ENCODE measurements around the gene GADD45GIP1. TPM values are rescaled to one million over a fixed set of nuclear protein-coding genes. Genes with fewer than 3 reads are reported as not detected.
"Not testable (repeated sequence)": the region's sequence is repeated elsewhere in the genome, so short reads cannot be mapped to it uniquely, and the experiment has no call there.

Gene GADD45GIP1
- polyA plus RNA-seq, 2 donors, result 53.7 to 57.0 TPM

DNA sequence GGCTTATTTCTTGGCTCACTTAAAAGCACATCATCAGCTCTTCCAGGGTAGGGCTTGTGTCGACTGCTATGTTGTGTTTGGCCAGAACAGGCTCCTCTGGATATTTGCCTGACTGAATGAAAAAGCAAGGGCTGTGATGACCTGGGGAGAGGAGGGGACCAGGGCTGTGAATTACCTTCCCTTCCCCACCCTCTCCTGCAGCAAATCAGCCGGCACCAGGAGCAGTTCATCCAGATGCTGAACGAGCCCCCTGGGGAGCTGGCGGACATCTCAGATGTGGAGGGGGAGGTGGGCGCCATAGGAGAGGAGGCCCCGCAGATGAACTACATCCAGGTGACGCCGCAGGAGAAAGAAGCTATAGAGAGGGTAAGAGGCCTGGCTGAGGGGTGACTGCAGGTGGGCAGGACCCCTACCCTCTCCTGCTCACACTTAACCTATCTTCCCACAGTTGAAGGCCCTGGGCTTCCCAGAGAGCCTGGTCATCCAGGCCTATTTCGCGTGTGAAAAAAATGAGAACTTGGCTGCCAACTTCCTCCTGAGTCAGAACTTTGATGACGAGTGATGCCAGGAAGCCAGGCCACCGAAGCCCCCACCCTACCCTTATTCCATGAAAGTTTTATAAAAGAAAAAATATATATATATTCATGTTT, 4.4 kb downstream of the GADD45GIP1 start:
- Histone ChIP-seq H3K4me1 (ENCODE audit: control insufficient read depth in 2 of 2, insufficient read depth in 2 of 2, low read length in 1 of 2) (peaks cover 4 to 15% of the 10 kb centered on the region in 2 donors), H3K4me3 (ENCODE audit: low read depth in 1 of 2, low read length in 2 of 2) (no peak overlapping the region), H3K27me3 (ENCODE audit: control insufficient read depth in 1 of 2, insufficient read depth in 2 of 2, low read length in 2 of 2) (no peaks in the 10 kb centered on the region), H3K36me3 (ENCODE audit: control insufficient read depth in 2 of 2, insufficient read depth in 2 of 2, low read length in 1 of 2) (peaks cover 21 to 40% of the 10 kb centered on the region in 2 donors), H3K27ac (ENCODE audit: low read depth in 2 of 2, low read length in 1 of 2) (peak overlapping the region; percentile 55 to 83), H3K9me3 (ENCODE audit: control insufficient read depth in 2 of 2, insufficient read depth in 1 of 2, low read depth in 1 of 2, low read length in 1 of 2) (no peaks in the 10 kb centered on the region)
- WGBS, 2 donors, result 52 to 55% methylated on average over 12 of the region's 12 CpGs

DNA sequence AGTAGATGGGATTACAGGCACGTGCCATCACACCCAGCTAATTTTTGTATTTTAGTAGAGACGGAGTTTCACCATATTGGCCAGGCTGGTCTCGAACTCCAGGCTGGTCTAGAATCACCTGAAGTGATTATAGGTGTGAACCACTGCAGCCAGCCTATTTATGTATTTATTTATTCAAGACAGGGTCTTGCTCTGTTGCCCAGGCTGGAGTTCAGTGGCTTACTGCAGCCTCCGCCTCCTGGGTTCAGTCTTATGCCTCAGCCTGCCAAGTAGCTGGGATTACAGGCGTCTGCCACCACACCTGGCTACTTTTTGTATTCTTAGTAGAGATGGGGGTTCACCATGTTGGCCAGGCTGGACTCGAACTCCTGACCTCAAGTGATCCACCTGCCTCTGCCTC, 5.0 kb downstream of the GADD45GIP1 start:
- WGBS, 2 donors, result 88 to 90% methylated on average over 6 of the region's 6 CpGs
- H3K27me3 ChIP-seq (ENCODE audit: control insufficient read depth in 1 of 2, insufficient read depth in 2 of 2, low read length in 2 of 2); H3K9me3 ChIP-seq (ENCODE audit: control insufficient read depth in 2 of 2, insufficient read depth in 1 of 2, low read depth in 1 of 2, low read length in 1 of 2); H3K4me3 ChIP-seq (ENCODE audit: low read depth in 1 of 2, low read length in 2 of 2): not testable (repeated sequence)
- peaks cover 21 to 40% of the 10 kb centered on the region in 2 donors for H3K36me3 ChIP-seq (ENCODE audit: control insufficient read depth in 2 of 2, insufficient read depth in 2 of 2, low read length in 1 of 2)
- peaks cover 4 to 15% of the 10 kb centered on the region in 2 donors for H3K4me1 ChIP-seq (ENCODE audit: control insufficient read depth in 2 of 2, insufficient read depth in 2 of 2, low read length in 1 of 2)
- H3K27ac ChIP-seq (ENCODE audit: low read depth in 2 of 2, low read length in 1 of 2), result peak overlapping the region in 1 of 2 donors; percentile 83

DNA sequence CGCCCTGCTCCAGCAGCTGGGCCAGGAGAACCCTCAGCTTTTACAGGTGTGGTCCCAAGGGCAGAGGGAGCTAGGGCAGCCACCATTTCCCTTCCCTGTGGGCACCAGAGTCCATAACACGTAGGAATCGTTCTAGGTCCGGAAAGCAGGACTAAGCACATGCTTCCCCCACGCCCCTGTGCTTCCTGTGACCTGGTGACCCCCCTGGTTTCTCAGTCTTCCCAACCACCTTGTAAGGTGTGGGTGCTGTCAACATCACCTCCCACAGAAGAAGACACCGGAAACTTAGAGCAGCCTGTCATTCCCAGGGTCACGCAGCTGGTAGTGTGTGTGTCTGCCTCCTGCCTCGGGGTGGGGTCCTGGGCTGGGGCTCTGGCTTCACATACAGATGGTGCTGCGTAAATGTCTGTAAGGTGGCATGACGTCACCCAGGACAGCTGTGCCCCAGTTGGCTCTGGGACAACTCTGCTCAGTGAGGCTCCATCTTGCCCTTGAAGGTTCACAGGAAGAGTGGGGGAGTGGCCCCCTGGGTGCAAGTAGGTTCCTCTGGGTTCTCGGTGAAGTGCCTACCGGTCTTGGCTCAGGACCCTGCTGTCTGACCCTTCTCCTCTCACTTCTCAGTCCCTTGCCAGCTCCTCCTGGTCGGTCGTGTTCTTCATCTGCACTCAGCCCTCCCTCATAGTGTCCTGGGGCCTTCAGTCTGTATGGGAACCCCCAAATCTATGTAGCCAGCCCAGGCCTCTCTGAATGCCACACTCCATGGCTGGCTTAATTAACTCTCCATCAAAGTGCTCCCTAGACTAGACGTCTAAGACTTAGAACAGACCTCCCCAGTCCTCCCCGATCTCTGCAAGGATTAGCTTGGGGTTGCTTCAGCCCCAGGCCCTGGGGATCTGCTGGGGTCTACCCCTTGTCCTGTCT, 7.4 kb downstream of the GADD45GIP1 start:
- peaks cover 21 to 40% of the 10 kb centered on the region in 2 donors for H3K36me3 ChIP-seq (ENCODE audit: control insufficient read depth in 2 of 2, insufficient read depth in 2 of 2, low read length in 1 of 2)
- WGBS, 2 donors, result 81 to 86% methylated on average over 16 of the region's 16 CpGs
- H3K4me1 ChIP-seq (ENCODE audit: control insufficient read depth in 2 of 2, insufficient read depth in 2 of 2, low read length in 1 of 2), result peaks cover 5 to 15% of the 10 kb centered on the region in 2 donors
- H3K27ac ChIP-seq (ENCODE audit: low read depth in 2 of 2, low read length in 1 of 2), result no peak overlapping the region
- H3K9me3 ChIP-seq (ENCODE audit: control insufficient read depth in 2 of 2, insufficient read depth in 1 of 2, low read depth in 1 of 2, low read length in 1 of 2), result no peaks in the 10 kb centered on the region
- no peaks in the 10 kb centered on the region for H3K27me3 ChIP-seq (ENCODE audit: control insufficient read depth in 1 of 2, insufficient read depth in 2 of 2, low read length in 2 of 2)
- no peak overlapping the region for H3K4me3 ChIP-seq (ENCODE audit: low read depth in 1 of 2, low read length in 2 of 2)

DNA sequence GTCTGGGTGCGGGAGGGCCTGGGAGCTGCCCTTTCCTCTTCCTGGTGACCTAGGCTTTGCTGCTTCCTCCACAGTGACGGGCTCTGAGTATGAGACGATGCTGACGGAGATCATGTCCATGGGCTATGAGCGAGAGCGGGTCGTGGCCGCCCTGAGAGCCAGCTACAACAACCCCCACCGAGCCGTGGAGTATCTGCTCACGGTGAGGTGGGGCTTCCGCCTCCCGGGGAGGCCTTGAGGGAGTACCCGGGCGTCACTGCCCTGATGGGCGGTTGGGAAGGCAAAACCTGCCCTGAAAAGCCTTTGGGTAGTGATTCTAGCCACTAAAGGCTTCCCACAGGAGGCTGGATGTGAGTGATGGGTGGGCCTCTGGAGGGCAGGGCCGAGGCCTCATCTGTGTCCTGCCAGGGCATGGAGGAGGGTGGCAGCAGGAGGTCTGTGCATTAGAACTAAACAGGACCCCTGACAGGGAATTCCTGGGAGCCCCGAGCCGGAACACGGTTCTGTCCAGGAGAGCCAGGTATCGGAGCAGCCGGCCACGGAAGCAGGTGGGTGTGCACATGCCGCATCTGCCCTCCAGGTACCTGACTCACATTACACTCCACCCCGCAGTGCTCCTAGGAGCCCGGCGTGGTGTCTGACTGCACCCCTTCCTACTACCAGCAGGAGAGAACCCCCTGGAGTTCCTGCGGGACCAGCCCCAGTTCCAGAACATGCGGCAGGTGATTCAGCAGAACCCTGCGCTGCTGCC, 8.2 kb downstream of the GADD45GIP1 start:
- 84 to 91% methylated on average over 30 of the region's 30 CpGs for WGBS, 2 donors
- Histone ChIP-seq H3K27ac (ENCODE audit: low read depth in 2 of 2, low read length in 1 of 2) (no peak overlapping the region), H3K36me3 (ENCODE audit: control insufficient read depth in 2 of 2, insufficient read depth in 2 of 2, low read length in 1 of 2) (peaks cover 23 to 43% of the 10 kb centered on the region in 2 donors), H3K9me3 (ENCODE audit: control insufficient read depth in 2 of 2, insufficient read depth in 1 of 2, low read depth in 1 of 2, low read length in 1 of 2) (no peaks in the 10 kb centered on the region), H3K4me3 (ENCODE audit: low read depth in 1 of 2, low read length in 2 of 2) (no peak overlapping the region), H3K4me1 (ENCODE audit: control insufficient read depth in 2 of 2, insufficient read depth in 2 of 2, low read length in 1 of 2) (peaks cover 2 to 10% of the 10 kb centered on the region in 2 donors), H3K27me3 (ENCODE audit: control insufficient read depth in 1 of 2, insufficient read depth in 2 of 2, low read length in 2 of 2) (no peaks in the 10 kb centered on the region)

DNA sequence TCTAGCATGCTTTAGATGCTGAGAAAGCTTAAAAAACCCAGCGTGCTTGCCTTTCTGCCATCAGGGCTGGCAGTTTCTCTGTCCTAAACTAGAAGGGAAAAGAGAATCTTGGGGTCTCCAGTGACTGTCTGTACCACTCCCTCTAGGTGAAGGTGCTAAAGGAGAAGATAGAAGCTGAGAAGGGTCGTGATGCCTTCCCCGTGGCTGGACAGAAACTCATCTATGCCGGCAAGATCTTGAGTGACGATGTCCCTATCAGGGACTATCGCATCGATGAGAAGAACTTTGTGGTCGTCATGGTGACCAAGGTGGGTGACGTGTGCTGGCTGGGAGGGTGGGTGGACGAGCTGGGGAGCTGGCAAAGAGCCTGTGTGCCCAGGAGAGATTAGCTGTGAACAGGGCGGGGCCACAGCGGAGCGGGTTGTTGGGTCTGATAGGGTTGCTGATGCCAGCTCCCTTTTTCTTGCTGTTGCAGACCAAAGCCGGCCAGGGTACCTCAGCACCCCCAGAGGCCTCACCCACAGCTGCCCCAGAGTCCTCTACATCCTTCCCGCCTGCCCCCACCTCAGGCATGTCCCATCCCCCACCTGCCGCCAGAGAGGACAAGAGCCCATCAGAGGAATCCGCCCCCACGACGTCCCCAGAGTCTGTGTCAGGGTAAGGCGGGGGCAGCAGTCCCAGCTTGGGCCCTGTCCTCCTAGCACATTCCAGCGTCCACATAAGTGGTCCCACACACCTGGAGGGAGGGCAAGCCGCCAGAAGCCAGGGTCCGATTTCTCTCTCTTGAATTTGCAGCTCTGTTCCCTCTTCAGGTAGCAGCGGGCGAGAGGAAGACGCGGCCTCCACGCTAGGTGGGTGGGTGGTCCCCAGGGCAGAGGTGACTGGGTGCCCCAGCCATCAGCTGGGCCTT, 9.1 kb downstream of the GADD45GIP1 start:
- Histone ChIP-seq H3K9me3 (ENCODE audit: control insufficient read depth in 2 of 2, insufficient read depth in 1 of 2, low read depth in 1 of 2, low read length in 1 of 2) (no peaks in the 10 kb centered on the region), H3K36me3 (ENCODE audit: control insufficient read depth in 2 of 2, insufficient read depth in 2 of 2, low read length in 1 of 2) (peaks cover 26 to 48% of the 10 kb centered on the region in 2 donors), H3K27ac (ENCODE audit: low read depth in 2 of 2, low read length in 1 of 2) (no peak overlapping the region), H3K4me1 (ENCODE audit: control insufficient read depth in 2 of 2, insufficient read depth in 2 of 2, low read length in 1 of 2) (peaks cover 2 to 6% of the 10 kb centered on the region in 2 donors), H3K27me3 (ENCODE audit: control insufficient read depth in 1 of 2, insufficient read depth in 2 of 2, low read length in 2 of 2) (no peaks in the 10 kb centered on the region), H3K4me3 (ENCODE audit: low read depth in 1 of 2, low read length in 2 of 2) (no peak overlapping the region)
- WGBS, 2 donors, result 80 to 83% methylated on average over 27 to 28 of the region's 28 CpGs

DNA sequence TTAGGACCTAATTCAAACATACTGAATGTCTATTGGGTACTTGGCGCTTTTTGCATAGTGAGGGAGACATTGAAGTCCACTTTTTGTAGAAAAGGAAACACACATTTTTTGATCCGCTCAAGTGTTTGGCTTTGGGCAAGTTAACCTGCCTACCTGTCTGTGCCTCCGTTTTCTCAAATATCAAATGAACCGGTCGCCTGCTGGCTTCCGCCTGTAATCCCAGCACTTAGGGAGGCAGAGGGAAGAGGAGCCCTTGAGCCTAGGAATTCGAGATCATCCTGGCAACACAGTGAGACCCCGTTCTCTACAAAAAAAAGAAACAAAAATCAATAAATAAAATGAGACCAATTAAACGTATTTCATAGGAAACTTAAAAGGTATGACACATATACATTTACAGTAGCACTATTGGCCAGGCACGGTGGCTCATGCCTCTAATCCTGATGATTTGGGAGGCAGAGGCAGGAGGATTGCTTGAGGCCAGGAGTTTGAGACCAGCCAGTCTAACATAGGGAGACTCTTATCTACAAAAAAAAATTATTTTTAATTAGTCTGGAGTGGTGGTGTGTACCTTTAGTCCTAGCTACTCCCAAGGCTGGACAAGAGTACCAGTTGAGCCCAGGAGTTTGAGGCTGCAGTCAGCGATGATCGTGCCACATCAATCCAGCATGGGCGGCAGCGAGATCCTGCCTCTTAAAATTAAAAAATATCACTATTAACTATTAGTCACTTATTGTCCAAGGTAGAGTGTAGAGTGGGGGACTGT, 10.1 kb downstream of the GADD45GIP1 start:
- Histone ChIP-seq H3K4me1 (ENCODE audit: control insufficient read depth in 2 of 2, insufficient read depth in 2 of 2, low read length in 1 of 2) (peaks cover 2 to 6% of the 10 kb centered on the region in 2 donors), H3K36me3 (ENCODE audit: control insufficient read depth in 2 of 2, insufficient read depth in 2 of 2, low read length in 1 of 2) (peaks cover 23 to 48% of the 10 kb centered on the region in 2 donors), H3K9me3 (ENCODE audit: control insufficient read depth in 2 of 2, insufficient read depth in 1 of 2, low read depth in 1 of 2, low read length in 1 of 2) (no peaks in the 10 kb centered on the region), H3K4me3 (ENCODE audit: low read depth in 1 of 2, low read length in 2 of 2) (peak overlapping the region; percentile 74 to 86), H3K27me3 (ENCODE audit: control insufficient read depth in 1 of 2, insufficient read depth in 2 of 2, low read length in 2 of 2) (no peaks in the 10 kb centered on the region), H3K27ac (ENCODE audit: low read depth in 2 of 2, low read length in 1 of 2) (peak overlapping the region; percentile 36 to 98)
- 52 to 59% methylated on average over 14 of the region's 14 CpGs for WGBS, 2 donors

DNA sequence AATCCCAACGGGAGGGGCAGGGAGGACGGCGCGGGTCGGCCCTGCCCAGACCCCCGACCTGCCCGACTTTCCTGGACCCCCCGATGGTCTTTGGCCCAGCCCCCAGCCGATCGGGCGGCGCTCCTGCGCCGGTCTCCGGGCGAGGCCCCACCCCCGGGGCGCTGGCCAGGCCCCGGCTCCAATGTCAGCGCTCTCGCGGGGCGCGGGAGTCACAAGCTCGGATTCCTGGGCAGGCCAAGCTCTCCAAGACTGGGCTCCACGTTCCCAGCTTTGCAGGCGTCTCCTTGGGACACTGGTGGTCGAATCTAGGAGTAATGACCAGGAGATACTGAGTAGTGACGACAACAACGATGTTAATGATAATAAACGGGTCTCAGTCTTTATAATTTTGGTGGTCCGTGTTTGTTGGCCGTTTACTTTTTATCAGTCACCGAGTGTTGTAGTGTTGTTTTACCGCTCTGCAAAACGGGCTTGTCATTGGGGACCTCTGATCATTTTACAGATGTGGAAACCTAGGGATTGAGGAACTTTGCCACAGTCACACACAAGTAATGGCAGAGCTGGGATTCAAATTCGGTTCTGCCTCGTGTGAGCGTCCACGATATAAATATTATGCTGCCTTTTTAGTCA, 10.8 kb downstream of the GADD45GIP1 start:
- H3K4me3 ChIP-seq (ENCODE audit: low read depth in 1 of 2, low read length in 2 of 2), result peak overlapping the region; percentile 74 to 86
- H3K9me3 ChIP-seq (ENCODE audit: control insufficient read depth in 2 of 2, insufficient read depth in 1 of 2, low read depth in 1 of 2, low read length in 1 of 2), result no peaks in the 10 kb centered on the region
- H3K27me3 ChIP-seq (ENCODE audit: control insufficient read depth in 1 of 2, insufficient read depth in 2 of 2, low read length in 2 of 2), result no peaks in the 10 kb centered on the region
- peaks cover 2 to 6% of the 10 kb centered on the region in 2 donors for H3K4me1 ChIP-seq (ENCODE audit: control insufficient read depth in 2 of 2, insufficient read depth in 2 of 2, low read length in 1 of 2)
- 0 to 1% methylated on average over 36 to 40 of the region's 40 CpGs for WGBS, 2 donors
- H3K27ac ChIP-seq (ENCODE audit: low read depth in 2 of 2, low read length in 1 of 2), result peak overlapping the region; percentile 98 to 99
- peaks cover 20 to 48% of the 10 kb centered on the region in 2 donors for H3K36me3 ChIP-seq (ENCODE audit: control insufficient read depth in 2 of 2, insufficient read depth in 2 of 2, low read length in 1 of 2)

DNA sequence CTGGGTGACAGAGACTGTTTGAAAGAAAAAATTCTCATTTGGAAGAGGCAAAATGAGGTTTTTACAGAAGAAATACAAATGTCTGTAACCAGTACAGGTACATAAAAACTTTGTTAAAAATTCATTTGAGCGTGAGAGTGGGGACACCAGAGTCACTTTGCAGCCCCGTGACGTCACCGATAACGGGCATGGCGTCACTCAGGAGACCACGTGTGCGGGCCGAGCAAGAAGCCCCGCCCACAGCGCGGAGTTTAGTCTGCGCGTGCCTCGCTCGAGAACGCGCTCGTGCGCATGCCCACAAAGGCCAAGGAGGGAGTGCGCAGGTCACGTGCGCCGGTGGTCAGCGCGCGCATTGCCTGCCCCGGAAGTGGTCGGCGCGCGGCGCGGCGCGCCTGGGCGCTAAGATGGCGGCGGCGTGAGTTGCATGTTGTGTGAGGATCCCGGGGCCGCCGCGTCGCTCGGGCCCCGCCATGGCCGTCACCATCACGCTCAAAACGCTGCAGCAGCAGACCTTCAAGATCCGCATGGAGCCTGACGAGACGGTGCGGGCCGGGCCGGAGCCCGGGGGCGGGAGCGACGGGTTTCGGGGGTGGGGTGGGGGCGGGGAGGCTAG, 11.4 kb downstream of the GADD45GIP1 start, which contains the start of gene RAD23A:
Gene RAD23A (plus strand): TSS at position 384 of the 613 bp plus-strand sequence. CDS start 87 bp downstream, at position 471.
- Histone ChIP-seq H3K4me3 (ENCODE audit: low read depth in 1 of 2, low read length in 2 of 2) (peak within 1 kb of the TSS; percentile 74 to 86), H3K27ac (ENCODE audit: low read depth in 2 of 2, low read length in 1 of 2) (peak within 1 kb of the TSS; percentile 98 to 99), H3K4me1 (ENCODE audit: control insufficient read depth in 2 of 2, insufficient read depth in 2 of 2, low read length in 1 of 2) (peaks cover 2 to 8% of the 10 kb centered on the region in 2 donors), H3K36me3 (ENCODE audit: control insufficient read depth in 2 of 2, insufficient read depth in 2 of 2, low read length in 1 of 2) (peaks cover 20 to 49% of the 10 kb centered on the region in 2 donors), H3K9me3 (ENCODE audit: control insufficient read depth in 2 of 2, insufficient read depth in 1 of 2, low read depth in 1 of 2, low read length in 1 of 2) (no peaks in the 10 kb centered on the region), H3K27me3 (ENCODE audit: control insufficient read depth in 1 of 2, insufficient read depth in 2 of 2, low read length in 2 of 2) (no peaks in the 10 kb centered on the region)
- 0 to 1% methylated on average over 48 to 62 of the region's 62 CpGs for WGBS, 2 donors

Data from esophagus (tissue), 2 donors.